ENCODE data around the gene STK38L. TPM values are rescaled to one million over a fixed set of nuclear protein-coding genes. Genes with fewer than 3 reads are reported as not detected.

STK38L gene
- 9.7 and 97.1 TPM in 2 replicates for total RNA-seq (ENCODE audit: low replicate concordance)

GRCh38 chr12:27243804-27244688 is at the start of gene STK38L:
Gene STK38L, plus strand, starts transcription at chr12:27244286. Its CDS starts 53,435 bp downstream, at chr12:27297721.

GRCh38 chr12:27332714-27333402 is 88.8 kb downstream of the STK38L start, which contains the start of gene BMAL2:
Gene BMAL2, plus strand, starts transcription at chr12:27332836. Its CDS starts 237 bp downstream, at chr12:27333073.

Other genes with a start within 250 kb of the STK38L start
- gene TM7SF3, start 229.9 kb upstream of the STK38L start, total RNA-seq (ENCODE audit: low replicate concordance): 84.0 and 163 TPM in 2 replicates
- 37.9 and 46.6 TPM in 2 replicates for gene MED21, start 221.7 kb upstream of the STK38L start, total RNA-seq (ENCODE audit: low replicate concordance)
- not detected in 2 replicates for gene C12orf71, start 161.7 kb upstream of the STK38L start, total RNA-seq (ENCODE audit: low replicate concordance)
- 6.6 and 29.8 TPM in 2 replicates for gene BMAL2, start 88.5 kb downstream of the STK38L start, total RNA-seq (ENCODE audit: low replicate concordance)
- gene SMCO2, start 202.4 kb downstream of the STK38L start, total RNA-seq (ENCODE audit: low replicate concordance): 0.08 TPM in 1 of 2 replicates, not detected in the other